ENCODE measurements around the gene PREB.

DNA sequence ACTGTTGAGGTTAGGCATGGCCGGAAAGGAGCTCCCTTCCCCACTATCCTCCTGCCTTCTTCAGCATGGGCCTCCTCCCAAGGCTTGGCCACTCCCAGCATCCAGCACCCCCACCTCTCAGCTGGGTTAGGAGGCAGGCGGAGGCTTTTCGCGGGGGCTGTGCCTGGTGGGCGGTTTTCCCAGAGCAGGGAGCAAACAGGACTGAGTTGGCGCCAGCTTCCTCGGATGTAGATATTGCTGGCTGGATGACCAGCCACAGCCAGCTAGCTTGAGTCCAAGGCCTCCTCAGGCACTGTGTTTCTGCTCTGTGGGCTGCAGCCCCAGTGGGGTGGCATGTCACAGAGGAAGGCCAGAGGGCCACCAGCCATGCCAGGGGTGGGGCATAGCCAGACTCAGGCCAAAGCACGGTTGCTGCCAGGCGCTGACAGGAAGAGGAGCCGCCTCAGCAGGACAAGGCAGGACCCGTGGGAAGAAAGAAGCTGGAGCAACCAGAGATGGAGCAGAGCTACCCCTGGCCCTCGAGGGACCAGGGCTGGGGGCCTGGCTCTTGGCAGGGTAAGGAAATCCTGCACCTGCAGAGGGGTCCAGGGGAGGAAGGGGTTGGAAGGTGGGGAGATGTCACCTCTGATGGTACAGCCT lies 14.5 kb upstream of the PREB start, which contains the start of gene TCF23:
- no peak for TF ChIP-seq EZH2 (IDR thresholded peaks at IDR 0.05; ENCODE audit: borderline replicate concordance, low read length)
- TF ChIP-seq, protein P1, sequence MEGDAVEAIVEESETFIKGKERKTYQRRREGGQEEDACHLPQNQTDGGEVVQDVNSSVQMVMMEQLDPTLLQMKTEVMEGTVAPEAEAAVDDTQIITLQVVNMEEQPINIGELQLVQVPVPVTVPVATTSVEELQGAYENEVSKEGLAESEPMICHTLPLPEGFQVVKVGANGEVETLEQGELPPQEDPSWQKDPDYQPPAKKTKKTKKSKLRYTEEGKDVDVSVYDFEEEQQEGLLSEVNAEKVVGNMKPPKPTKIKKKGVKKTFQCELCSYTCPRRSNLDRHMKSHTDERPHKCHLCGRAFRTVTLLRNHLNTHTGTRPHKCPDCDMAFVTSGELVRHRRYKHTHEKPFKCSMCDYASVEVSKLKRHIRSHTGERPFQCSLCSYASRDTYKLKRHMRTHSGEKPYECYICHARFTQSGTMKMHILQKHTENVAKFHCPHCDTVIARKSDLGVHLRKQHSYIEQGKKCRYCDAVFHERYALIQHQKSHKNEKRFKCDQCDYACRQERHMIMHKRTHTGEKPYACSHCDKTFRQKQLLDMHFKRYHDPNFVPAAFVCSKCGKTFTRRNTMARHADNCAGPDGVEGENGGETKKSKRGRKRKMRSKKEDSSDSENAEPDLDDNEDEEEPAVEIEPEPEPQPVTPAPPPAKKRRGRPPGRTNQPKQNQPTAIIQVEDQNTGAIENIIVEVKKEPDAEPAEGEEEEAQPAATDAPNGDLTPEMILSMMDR (conservative IDR thresholded peaks at IDR 0.05 in 1 of 2, IDR thresholded peaks at IDR 0.05 in 1 of 2; ENCODE audit: extremely low read depth in 1 of 2, insufficient read depth in 1 of 2, low read depth in 1 of 2, low read length in 2 of 2) = no peak

Measured in mammary epithelial cell (primary cell).